HepG2 (cell line): ENCODE data around the gene SLC25A45. TPM values are rescaled to one million over a fixed set of nuclear protein-coding genes. Genes with fewer than 3 reads are reported as not detected.

Experiments
- AKAP8 ChIP-seq: sonication (generic); formaldehyde crosslinking; IDR thresholded peaks from 2 replicates; pipeline ENCODE4 v1.5.1; 2020; ENCODE audit warnings: mild to moderate bottlenecking, missing genetic modification reagents
- BRD4 ChIP-seq: sonication (generic); formaldehyde crosslinking; IDR thresholded peaks from 2 replicates; pipeline ENCODE4 v1.4.0; 2020; ENCODE audit warnings: missing genetic modification reagents
- ELF1 ChIP-seq: sonication (generic); formaldehyde crosslinking; IDR thresholded peaks from 2 replicates; pipeline ENCODE4 v1.4.0; 2020; ENCODE audit warnings: missing genetic modification reagents
- FOXP1 ChIP-seq, 2 experiments: fragments of 450-650 bp in 1 of 2; IDR thresholded peaks; 2 replicates each; pipeline ENCODE4 v1.6.1; 2017 to 2018; ENCODE audit warnings: antibody characterized with exemption in 1 of 2
- HIVEP1 ChIP-seq: sonication (generic); formaldehyde crosslinking; IDR thresholded peaks from 2 replicates; pipeline ENCODE4 v1.4.0; 2020; ENCODE audit warnings: mild to moderate bottlenecking, missing genetic modification reagents
- HOMEZ ChIP-seq: IDR thresholded peaks from 2 replicates; pipeline ENCODE4 v1.6.1; 2016; ENCODE audit warnings: low read depth
- HOXA9 ChIP-seq: sonication (generic); formaldehyde crosslinking; IDR thresholded peaks from 2 replicates; pipeline ENCODE4 v1.8.1; 2022; ENCODE audit warnings: missing genetic modification reagents, mild to moderate bottlenecking, moderate library complexity, borderline replicate concordance
- HOXD1 ChIP-seq: sonication (generic); formaldehyde crosslinking; IDR thresholded peaks from 2 replicates; pipeline ENCODE4 v1.5.0; 2020; ENCODE audit warnings: missing genetic modification reagents
- KDM6A ChIP-seq: IDR thresholded peaks from 2 replicates; pipeline ENCODE4 v1.6.1; 2016; ENCODE audit warnings: low read depth
- KLF12 ChIP-seq: sonication (generic); formaldehyde crosslinking; IDR thresholded peaks from 2 replicates; pipeline ENCODE4 v1.4.0; 2020; ENCODE audit warnings: missing genetic modification reagents, borderline replicate concordance
- MAFK ChIP-seq, 2 experiments: IDR thresholded peaks in 1 of 2; conservative IDR thresholded peaks in 1 of 2; 2 replicates each; pipeline ENCODE4 v1.6.1; 2011; ENCODE audit warnings: improper control_type of control experiment in 2 of 2, low read length in 2 of 2
- MLLT10 ChIP-seq: sonication (generic); formaldehyde crosslinking; IDR thresholded peaks from 2 replicates; pipeline ENCODE4 v1.4.0; 2020; ENCODE audit warnings: missing genetic modification reagents
- MXD3 ChIP-seq: IDR thresholded peaks from 2 replicates; pipeline ENCODE4 v1.6.1; 2016; ENCODE audit warnings: mild to moderate bottlenecking, missing biosample characterization, missing genetic modification reagents
- NFE2 ChIP-seq: sonication (generic); formaldehyde crosslinking; IDR thresholded peaks from 2 replicates; pipeline ENCODE4 v1.4.0; 2020; ENCODE audit warnings: missing genetic modification reagents
- REPIN1 ChIP-seq: sonication (generic); formaldehyde crosslinking; IDR thresholded peaks from 2 replicates; pipeline ENCODE4 v1.8.0; 2022; ENCODE audit warnings: missing genetic modification reagents, low read depth, mild to moderate bottlenecking, borderline replicate concordance
- SETDB1 ChIP-seq: sonication (generic); formaldehyde crosslinking; IDR thresholded peaks from 2 replicates; pipeline ENCODE4 v1.5.1; 2020; ENCODE audit warnings: missing genetic modification reagents, mild to moderate bottlenecking, borderline replicate concordance
- SMARCE1 ChIP-seq: fragments of 450-650 bp; IDR thresholded peaks from 2 replicates; pipeline ENCODE4 v1.6.1; 2017; ENCODE audit warnings: borderline replicate concordance
- ZFP37 ChIP-seq: sonication (generic); formaldehyde crosslinking; IDR thresholded peaks from 2 replicates; pipeline ENCODE4 v1.4.0; 2020; ENCODE audit warnings: missing genetic modification reagents, borderline replicate concordance
- ZKSCAN8 ChIP-seq: IDR thresholded peaks from 2 replicates; pipeline ENCODE4 v1.6.1; 2016; ENCODE audit warnings: borderline replicate concordance, missing genetic modification reagents, missing compliant biosample characterization
- ZNF10 ChIP-seq: sonication (generic); formaldehyde crosslinking; IDR thresholded peaks from 2 replicates; pipeline ENCODE4 v1.4.0; 2020; ENCODE audit warnings: mild to moderate bottlenecking, low read depth, missing genetic modification reagents, borderline replicate concordance
- ZNF225 ChIP-seq: sonication (generic); formaldehyde crosslinking; IDR thresholded peaks from 2 replicates; pipeline ENCODE4 v1.4.0; 2020; ENCODE audit warnings: mild to moderate bottlenecking, missing genetic modification reagents
- ZNF737 ChIP-seq: sonication (generic); formaldehyde crosslinking; IDR thresholded peaks from 2 replicates; pipeline ENCODE4 v1.5.0; 2020; ENCODE audit warnings: missing genetic modification reagents, mild to moderate bottlenecking, borderline replicate concordance
- polyA plus RNA-seq, 8 experiments: library from polyadenylated mRNA; depleted of rRNA in 3 of 8; stranded (reverse) in 7 of 8; unstranded in 1 of 8; fragments of >200 nt; fragmentation: Illumina TruSeq in 4 of 8; extraction: Trizol in 4 of 8; gene quantifications; 2 replicates each; pipeline versions ENCODE4 v1.2.1 to v1.2.3, GENCODE V29; 2011 to 2016; ENCODE audit warnings: low read depth in 4 of 8, missing spikeins in 1 of 8, mixed read lengths in 1 of 8; ENCODE audit not compliant: insufficient read depth in 1 of 8
- total RNA-seq, 5 experiments: library from RNA; depleted of rRNA; stranded (reverse); fragments of >200 nt; fragmentation: Illumina TruSeq; extraction: Trizol; gene quantifications; 2 replicates each; pipeline ENCODE4 v1.2.3, GENCODE V29; 2016; ENCODE audit warnings: low read depth in 1 of 5
- TF ChIP-seq, protein P1 (sequence below): IDR thresholded peaks from 2 replicates; pipeline ENCODE4 v1.6.1; 2018; ENCODE audit warnings: missing genetic modification reagents, mild to moderate bottlenecking, missing compliant biosample characterization
- TF ChIP-seq, protein P2 (sequence below): sonication (generic); formaldehyde crosslinking; IDR thresholded peaks from 2 replicates; pipeline ENCODE4 v1.9.0; 2022; ENCODE audit warnings: low read depth, missing genetic modification reagents
- TF ChIP-seq, protein P3 (sequence below): IDR thresholded peaks from 2 replicates; pipeline ENCODE4 v1.6.1; 2016; ENCODE audit warnings: low read depth, borderline replicate concordance

Gene SLC25A45
- total and polyA plus RNA-seq, 2 of the 13 experiments (the other 11 are each of a cell fraction or from before 2014, with no cell fraction given) = 1.2 to 3.4 TPM

GRCh38 chr11:65420979-65421793 is 38.7 kb upstream of the SLC25A45 start (continued):
- TF ChIP-seq, protein P1, sequence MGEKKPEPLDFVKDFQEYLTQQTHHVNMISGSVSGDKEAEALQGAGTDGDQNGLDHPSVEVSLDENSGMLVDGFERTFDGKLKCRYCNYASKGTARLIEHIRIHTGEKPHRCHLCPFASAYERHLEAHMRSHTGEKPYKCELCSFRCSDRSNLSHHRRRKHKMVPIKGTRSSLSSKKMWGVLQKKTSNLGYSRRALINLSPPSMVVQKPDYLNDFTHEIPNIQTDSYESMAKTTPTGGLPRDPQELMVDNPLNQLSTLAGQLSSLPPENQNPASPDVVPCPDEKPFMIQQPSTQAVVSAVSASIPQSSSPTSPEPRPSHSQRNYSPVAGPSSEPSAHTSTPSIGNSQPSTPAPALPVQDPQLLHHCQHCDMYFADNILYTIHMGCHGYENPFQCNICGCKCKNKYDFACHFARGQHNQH (CRISPR knock-in tag) = peak; percentile 91; the same call in 1 of the 2 replicates
- TF ChIP-seq MLLT10 (CRISPR knock-in tag) = 0 out of 2 replicates have a peak, but pooled peaks have one; percentile 26
- TF ChIP-seq ELF1 (CRISPR knock-in tag) = no peak
- TF ChIP-seq AKAP8 = peak; percentile 71; the same call in 1 of the 2 replicates
- TF ChIP-seq MAFK (conservative IDR thresholded peaks at IDR 0.05 in 1 of 2, IDR thresholded peaks at IDR 0.05 in 1 of 2; ENCODE audit: low read length in 2 of 2) = 0 out of 4 replicates have a peak, but pooled peaks of 1 of the 2 experiments have one; percentile 3
- no peak for TF ChIP-seq NFE2 (CRISPR knock-in tag)
- TF ChIP-seq MXD3 (CRISPR knock-in tag) = no peak; the same call in 1 of the 2 replicates
- peak; percentile 74; the same call in 1 of the 2 replicates for TF ChIP-seq REPIN1
- TF ChIP-seq SETDB1 = no peak
- TF ChIP-seq HOXD1 (CRISPR knock-in tag) = peak; percentile 59; the same call in 1 of the 2 replicates
- no peak for TF ChIP-seq HOXA9 (CRISPR knock-in tag)
- TF ChIP-seq, protein P2, sequence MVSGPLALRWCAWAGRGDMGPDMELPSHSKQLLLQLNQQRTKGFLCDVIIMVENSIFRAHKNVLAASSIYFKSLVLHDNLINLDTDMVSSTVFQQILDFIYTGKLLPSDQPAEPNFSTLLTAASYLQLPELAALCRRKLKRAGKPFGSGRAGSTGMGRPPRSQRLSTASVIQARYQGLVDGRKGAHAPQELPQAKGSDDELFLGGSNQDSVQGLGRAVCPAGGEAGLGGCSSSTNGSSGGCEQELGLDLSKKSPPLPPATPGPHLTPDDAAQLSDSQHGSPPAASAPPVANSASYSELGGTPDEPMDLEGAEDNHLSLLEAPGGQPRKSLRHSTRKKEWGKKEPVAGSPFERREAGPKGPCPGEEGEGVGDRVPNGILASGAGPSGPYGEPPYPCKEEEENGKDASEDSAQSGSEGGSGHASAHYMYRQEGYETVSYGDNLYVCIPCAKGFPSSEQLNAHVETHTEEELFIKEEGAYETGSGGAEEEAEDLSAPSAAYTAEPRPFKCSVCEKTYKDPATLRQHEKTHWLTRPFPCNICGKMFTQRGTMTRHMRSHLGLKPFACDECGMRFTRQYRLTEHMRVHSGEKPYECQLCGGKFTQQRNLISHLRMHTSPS (CRISPR knock-in tag) = peak; percentile 85
- 0 out of 2 replicates have a peak, but pooled peaks have one; percentile 30 for TF ChIP-seq KDM6A (CRISPR knock-in tag)
- no peak for TF ChIP-seq SMARCE1
- peak; percentile 56; the same call in 1 of the 2 replicates for TF ChIP-seq ZNF737 (CRISPR knock-in tag)
- TF ChIP-seq FOXP1 (IDR thresholded peaks at IDR 0.05) = no peak
- peak; percentile 8; the same call in 1 of the 2 replicates for TF ChIP-seq FOXP1 (CRISPR knock-in tag; IDR thresholded peaks at IDR 0.05)
- 0 out of 2 replicates have a peak, but pooled peaks have one; percentile 12 for TF ChIP-seq HOMEZ (CRISPR knock-in tag)
- no peak; the same call in 1 of the 2 replicates for TF ChIP-seq HIVEP1 (CRISPR knock-in tag)
- peak; percentile 97 for TF ChIP-seq BRD4 (CRISPR knock-in tag)
- peak; percentile 52; the same call in 1 of the 2 replicates for TF ChIP-seq ZNF225 (CRISPR knock-in tag)
- no peak for TF ChIP-seq ZKSCAN8 (CRISPR knock-in tag)
- TF ChIP-seq KLF12 = no peak
- TF ChIP-seq, protein P3, sequence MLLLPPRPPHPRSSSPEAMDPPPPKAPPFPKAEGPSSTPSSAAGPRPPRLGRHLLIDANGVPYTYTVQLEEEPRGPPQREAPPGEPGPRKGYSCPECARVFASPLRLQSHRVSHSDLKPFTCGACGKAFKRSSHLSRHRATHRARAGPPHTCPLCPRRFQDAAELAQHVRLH (CRISPR knock-in tag) = peak; percentile 68
- TF ChIP-seq ZFP37 = peak; percentile 27; the same call in 1 of the 2 replicates
- TF ChIP-seq ZNF10 (CRISPR knock-in tag) = no peak
